ENCODE data around the gene KRTAP23-1.

GRCh38 chr21:30329203-30329875, 19.1 kb downstream of the KRTAP23-1 start:
- TF ChIP-seq FOXM1 (IDR thresholded peaks at IDR 0.05; ENCODE audit: low read depth) (no peak), CTCF (IDR thresholded peaks at IDR 0.05) (no peak), USF2 (IDR thresholded peaks at IDR 0.05; ENCODE audit: borderline replicate concordance, low read depth, low read length) (no peak), SMC3 (IDR thresholded peaks at IDR 0.05; ENCODE audit: low read depth, low read length) (no peak), RAD21 (IDR thresholded peaks at IDR 0.05; ENCODE audit: low read length) (no peak), YY1 (IDR thresholded peaks at IDR 0.05; ENCODE audit: low read depth) (no peak), SIN3A (IDR thresholded peaks at IDR 0.05; ENCODE audit: borderline replicate concordance, low read depth, low read length) (no peak), EP300 (IDR thresholded peaks at IDR 0.05; ENCODE audit: borderline replicate concordance in 1 of 2, low read depth in 1 of 2, low read length in 1 of 2) (no peak)

All from SK-N-SH (cell line).